NCI-H146 (cell line): Measurements from ENCODE around the gene COL9A1.

ENCODE experiments used
- DNase-seq: peaks from one replicate; lab custom pipeline; 2025; lab: John Stamatoyannopoulos, UW

The COL9A1 gene

GRCh38 chr6:70171236-70171635, 131.6 kb downstream of the COL9A1 start:
- no peak for DNase-seq

DNA sequence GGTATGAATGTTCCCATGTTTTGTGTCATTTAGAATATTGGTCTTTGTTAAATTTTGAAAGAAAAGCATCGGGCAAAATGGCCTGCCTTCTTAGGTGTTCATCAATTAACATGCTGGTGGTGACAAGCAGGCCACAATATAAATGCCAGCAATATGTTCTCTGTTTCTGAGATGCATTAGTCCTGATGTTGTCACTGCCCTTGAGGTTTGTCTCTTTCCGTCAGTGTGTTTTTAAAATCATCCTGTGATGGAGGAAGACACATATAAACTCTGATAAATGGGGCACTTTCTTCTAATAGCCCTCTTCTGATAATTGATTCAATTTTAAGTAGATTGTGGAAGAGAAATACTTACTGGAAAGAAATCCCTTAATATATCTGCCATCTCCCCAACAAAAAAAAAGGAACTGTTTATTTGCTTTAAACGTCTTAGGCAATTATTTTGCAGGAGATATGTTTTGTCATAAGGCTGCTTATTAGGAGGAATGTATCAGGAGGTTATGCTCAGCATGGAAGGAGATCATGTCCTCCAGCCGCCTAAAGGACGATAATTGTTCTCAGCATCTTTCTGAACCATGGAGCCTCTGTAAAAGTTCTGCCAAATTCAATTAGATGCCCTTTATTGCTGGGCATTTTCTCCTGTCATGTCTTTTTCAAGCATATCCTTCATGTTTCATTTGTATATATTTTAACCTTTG, 134.1 kb downstream of the COL9A1 start:
- no peak for DNase-seq
